HG02938 (cell line): Measurements from ENCODE around the gene AUH.

Experiments
- ATAC-seq: cut with Tn5 transposase; IDR thresholded peaks from one replicate; pipeline ENCODE4 v1.9.1; 2021; ENCODE audit warnings: mild to moderate bottlenecking, moderate library complexity; ENCODE audit not compliant: unreplicated experiment

The AUH gene

DNA sequence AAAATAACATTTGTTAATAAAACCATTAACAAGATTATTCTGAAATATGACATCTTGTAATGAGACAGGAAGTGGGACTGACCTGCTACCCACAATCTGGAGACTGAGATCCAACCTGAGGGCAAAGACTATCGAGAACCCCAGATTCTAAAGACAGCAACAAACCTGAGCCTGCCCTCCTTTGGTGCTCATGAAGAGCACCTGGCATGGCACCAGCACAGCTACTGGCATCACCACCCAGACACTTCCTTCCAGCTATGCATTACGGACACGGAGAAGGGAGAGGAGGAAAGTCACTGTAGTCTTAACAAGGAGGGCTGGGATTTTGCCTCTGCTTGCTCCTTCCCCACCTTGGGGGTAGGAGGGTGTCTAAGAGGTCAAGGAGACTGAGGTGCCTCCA, 105.5 kb downstream of the AUH start:
- no peak for ATAC-seq

DNA sequence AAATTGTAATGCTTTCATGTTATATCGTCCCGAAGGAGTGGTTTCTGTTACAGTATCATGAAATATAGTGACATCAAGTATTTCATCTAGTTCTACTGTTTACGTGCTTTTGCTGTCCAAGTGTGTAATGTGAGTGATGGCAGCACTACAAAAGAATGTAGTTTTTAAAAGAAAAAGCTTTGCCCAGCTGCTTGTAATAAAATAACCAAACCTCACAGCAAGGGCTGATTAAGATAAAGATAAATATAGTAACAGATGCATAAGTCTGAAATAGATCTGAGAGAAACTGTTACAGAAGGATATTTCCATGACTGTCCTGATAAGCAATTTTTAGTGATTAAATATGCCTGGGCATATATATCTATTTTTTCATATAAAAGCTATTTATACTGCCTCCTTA, 106.4 kb downstream of the AUH start:
- ATAC-seq: no peak

DNA sequence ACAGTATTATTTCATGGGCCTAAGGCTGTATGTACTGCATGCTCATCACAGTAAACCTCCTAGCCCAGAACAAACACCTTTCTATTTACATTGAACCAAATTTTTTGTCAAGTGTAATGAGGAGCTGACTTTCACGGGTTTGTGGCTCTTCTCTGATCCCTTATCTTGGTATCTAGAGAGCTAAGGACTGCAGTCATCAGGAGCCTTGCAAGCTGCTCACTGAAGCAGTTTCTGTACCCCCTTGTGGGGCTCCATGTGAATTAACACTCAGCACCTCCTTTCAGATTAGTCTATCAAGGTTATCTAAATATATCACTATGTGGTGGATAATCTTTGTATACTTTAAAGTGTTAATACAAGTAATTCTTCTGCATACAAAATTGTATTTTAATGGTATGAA, 108.2 kb downstream of the AUH start:
- ATAC-seq: no peak

DNA sequence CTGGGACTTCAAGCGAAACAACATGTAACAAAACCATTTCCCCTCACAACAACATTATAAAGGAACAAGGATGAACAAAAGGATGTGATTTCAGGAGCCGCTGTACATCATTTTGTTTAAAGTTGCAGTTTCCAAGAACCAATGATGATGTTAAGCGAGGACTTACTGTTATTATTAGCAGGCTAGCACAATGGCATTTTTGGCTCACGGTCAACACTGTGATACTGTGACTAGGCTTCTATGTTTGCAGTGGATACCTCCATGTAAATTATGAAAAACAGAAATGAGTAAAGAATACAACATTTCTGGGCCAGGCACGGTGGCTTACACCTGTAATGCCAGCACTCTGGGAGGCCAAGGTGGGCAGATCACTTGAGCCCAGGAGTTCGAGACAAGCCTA, 113.0 kb downstream of the AUH start:
- ATAC-seq: no peak

DNA sequence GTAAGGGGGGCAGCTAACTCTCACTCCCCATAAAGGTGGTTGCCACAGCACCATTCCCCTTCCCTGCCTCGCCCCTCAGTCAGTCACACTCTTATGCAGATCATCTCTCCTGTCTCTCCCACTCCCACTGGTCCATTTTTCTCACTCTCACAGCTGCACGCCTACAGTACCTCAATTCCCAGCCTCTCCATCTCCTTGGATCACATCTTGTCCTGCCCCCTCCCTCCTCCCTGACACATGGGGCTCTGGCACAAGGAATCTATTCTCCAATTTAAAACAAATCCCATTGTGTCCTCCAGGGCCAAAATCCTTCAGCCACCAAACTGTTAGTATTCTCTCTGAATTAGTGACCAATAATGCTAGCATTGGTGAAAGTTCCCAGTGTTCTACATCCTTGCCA, 114.4 kb downstream of the AUH start:
- ATAC-seq: no peak

- no peak for ATAC-seq
Measured at GRCh38 chr9:91246846-91247245, 114.9 kb downstream of the AUH start.

DNA sequence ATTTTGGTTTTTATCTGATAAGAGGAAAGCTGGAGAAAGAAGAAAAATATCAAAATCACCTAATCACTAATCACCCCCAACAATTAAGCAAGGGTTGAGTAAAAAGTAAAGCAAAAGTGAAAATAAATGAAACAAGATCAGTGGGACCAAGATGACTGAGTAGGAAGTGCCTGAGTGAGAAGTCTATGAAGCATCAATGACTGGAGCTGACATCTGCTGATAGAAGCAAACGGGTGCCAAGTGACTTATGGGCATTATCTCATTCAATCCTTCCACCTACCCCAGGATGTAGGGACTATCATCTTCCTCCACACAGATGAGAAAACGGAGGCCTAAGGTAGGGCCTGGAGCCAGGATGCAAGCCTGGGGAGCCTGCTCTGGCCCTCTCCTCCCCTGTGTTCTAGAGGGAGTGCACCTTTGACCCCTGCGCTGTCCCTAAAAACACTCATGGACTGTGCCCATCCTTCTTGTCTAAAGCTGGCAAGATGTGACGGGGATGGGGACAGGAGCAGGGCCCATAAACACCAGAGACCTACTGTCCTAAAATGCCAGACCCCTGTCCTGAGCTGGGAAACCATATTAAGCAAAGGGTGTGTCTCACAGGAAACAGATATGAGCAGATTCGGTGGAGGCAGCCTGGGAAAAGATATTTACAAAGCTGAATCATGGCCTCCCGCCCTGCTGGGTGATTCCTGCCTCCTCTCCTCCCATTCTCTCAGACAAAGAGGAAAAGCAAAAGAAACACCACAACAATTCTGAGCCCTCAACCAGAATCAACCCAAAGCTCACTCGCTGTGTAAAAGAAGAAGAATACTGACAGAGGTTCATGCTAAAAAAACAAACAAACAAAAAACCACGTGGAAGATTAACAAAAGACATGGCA, 116.0 kb downstream of the AUH start:
- ATAC-seq: no peak

- ATAC-seq: no peak
Measured at GRCh38 chr9:91243029-91243428, 118.7 kb downstream of the AUH start.

GRCh38 chr9:91241909-91242308, 119.8 kb downstream of the AUH start:
- no peak for ATAC-seq

- ATAC-seq: no peak
Measured at GRCh38 chr9:91240596-91241165, 121.0 kb downstream of the AUH start.

GRCh38 chr9:91239367-91240111, 122.2 kb downstream of the AUH start:
- no peak for ATAC-seq

DNA sequence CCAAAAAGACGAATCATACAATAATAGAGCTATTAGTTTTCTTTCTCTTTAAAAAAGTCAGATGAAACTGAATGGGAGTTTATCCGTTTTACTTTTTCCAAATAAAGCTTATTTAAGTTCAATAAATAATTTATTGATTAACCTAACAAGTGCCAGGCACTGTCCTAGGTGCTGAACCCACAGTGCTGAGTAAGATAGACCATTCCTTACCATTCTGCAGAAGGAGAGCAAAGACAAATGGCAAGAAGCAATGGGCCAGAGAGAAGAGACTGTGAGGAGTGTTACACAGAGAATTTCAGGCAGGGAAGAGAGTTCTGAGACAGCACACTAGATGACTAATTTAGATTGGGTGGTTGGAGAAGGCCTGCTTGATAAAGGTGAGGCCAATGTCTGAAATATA, 127.2 kb downstream of the AUH start:
- no peak for ATAC-seq

GRCh38 chr9:91231619-91232018, 130.1 kb downstream of the AUH start:
- no peak for ATAC-seq

- ATAC-seq: no peak
Measured at GRCh38 chr9:91223000-91223399, 138.7 kb downstream of the AUH start.

- no peak for ATAC-seq
Measured at GRCh38 chr9:91222457-91222856, 139.3 kb downstream of the AUH start.

DNA sequence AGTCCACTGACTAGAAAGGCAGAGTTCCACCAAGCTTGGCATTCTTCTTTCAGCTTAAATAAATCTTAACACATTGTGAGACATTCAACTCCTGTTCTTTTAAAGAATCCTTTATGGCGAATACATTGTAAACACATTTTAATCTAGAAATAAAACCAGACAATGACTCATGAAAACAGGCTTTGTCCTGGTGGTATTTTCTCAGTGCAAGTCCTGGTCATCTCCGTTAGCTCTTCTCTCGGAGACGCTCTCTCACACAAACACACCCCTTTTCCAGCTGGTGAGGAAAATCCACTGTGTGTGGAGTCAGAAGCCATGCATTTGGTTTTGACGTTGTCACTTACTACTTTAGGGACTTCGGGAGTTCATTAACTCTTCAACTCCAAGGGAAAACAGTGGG, 140.4 kb downstream of the AUH start:
- no peak for ATAC-seq

DNA sequence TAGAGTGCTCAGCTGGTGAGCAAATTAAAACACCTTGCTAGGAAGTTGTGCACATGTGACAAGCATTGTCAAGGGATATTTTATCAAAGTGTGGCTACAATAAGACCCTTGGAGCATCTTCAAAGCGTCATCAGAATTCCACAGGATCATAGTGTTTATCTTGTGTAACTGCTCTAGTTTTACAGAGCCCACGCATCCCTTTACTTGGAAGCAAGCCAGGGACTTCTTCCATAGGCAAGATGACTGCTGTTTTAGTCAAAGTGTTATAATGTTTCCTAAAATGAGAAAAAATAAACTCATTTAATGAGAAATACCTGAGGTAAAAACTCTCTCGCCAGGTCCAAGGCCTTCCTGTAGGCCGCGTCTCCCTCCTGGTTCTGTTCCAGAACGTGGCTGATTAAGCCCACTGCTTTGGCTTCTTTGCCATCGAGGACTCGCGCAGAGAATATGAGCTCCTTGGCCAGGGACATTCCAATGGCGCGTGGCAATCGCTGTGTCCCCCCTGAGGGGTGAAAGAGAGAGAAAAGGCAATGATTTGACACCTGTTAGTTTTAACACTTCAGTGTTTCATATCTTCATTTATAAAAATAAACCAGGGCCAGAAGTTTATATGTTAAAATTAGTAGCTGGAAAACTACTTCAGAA, 141.1 kb downstream of the AUH start:
- ATAC-seq: no peak

GRCh38 chr9:91220021-91220420, 141.7 kb downstream of the AUH start:
- ATAC-seq: no peak

DNA sequence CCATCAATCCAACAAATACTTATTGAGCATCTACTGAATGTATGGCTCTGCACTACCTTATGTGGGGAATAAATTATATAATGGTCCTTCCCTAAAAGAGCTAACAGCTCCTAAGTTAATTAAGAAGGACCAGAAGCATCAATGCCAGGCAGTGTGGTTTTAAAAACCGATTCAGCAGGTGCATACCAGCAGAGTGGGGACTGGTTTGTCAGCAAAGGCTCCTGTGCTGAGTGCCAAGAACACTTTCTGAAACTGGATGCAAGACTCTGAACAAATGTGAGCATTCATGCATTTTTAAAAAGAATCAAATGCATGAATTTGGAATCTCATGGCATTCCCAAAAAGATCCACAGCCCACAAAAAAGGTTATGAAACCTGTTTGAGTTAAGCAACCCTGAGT, 142.2 kb downstream of the AUH start:
- ATAC-seq: no peak

GRCh38 chr9:91217388-91217787, 144.3 kb downstream of the AUH start:
- no peak for ATAC-seq

DNA sequence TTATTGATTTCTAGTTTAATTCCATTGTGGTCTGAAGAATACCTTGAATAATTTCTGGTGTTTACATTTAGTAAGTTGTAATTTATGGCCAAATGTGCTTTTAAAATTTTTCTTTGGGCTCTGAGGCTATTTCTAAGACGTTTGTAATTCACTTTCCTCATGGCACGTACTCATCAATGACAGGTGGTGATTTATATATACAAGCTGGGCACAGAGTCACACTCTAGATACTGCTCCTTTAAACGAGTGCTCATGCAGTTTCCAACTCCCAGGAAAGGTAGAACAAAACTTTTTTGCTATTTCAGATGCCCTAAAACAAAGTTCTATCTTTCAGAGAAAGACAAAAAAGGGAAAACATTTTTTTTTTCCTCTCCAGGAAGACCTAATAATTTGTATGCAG, 146.9 kb downstream of the AUH start:
- ATAC-seq: no peak
